Fibroblast of lung (primary cell): ENCODE results near the gene SIGLEC11.

Source experiments
- CTCF ChIP-seq, 2 donors: IDR thresholded peaks in 1 of 2; conservative IDR thresholded peaks in 1 of 2; 1 replicate in 1 of 2; 2 replicates in 1 of 2; pipeline ENCODE4 v1.5.1; 2011 to 2012; ENCODE audit warnings: low read length in 2 of 2, control low read depth in 1 of 2, inconsistent platforms in 1 of 2, low read depth in 1 of 2, mild to moderate bottlenecking in 1 of 2
- EZH2 ChIP-seq: IDR thresholded peaks from 2 replicates; pipeline ENCODE4 v1.5.1; 2012; ENCODE audit warnings: low read length, control low read depth, mild to moderate bottlenecking; ENCODE audit errors: missing control alignments

GRCh38 chr19:49913720-49914119 is 47.3 kb downstream of the SIGLEC11 start:
- TF ChIP-seq CTCF (conservative IDR thresholded peaks at IDR 0.05 in 1 of 2, IDR thresholded peaks at IDR 0.05 in 1 of 2; ENCODE audit: low read depth in 1 of 2, low read length in 2 of 2): no peak
- TF ChIP-seq EZH2: no peak
